ENCODE results near the gene GTF2IRD1.

Gene GTF2IRD1

GRCh38 chr7:74452748-74453321, 871 bp upstream of the GTF2IRD1 start:
- no peak for TF ChIP-seq POLR2AphosphoS5 (IDR thresholded peaks at IDR 0.05; ENCODE audit: low read depth, low read length)
- no peak for TF ChIP-seq REST (IDR thresholded peaks at IDR 0.05; ENCODE audit: insufficient read depth in 1 of 2, low read depth in 2 of 2, low read length in 2 of 2)
- no peak for TF ChIP-seq TAF1 (IDR thresholded peaks at IDR 0.05; ENCODE audit: borderline replicate concordance, insufficient read depth, low read length)
- no peak for TF ChIP-seq FOXP2 (optimal IDR thresholded peaks at IDR 0.05; ENCODE audit: borderline replicate concordance, extremely low read depth, extremely low read length, insufficient read depth)
- TF ChIP-seq SIN3A (IDR thresholded peaks at IDR 0.05; ENCODE audit: borderline replicate concordance, insufficient read depth, low read length), result no peak

- TF ChIP-seq SIN3A (IDR thresholded peaks at IDR 0.05; ENCODE audit: borderline replicate concordance, insufficient read depth, low read length), result no peak
- TF ChIP-seq TAF1 (IDR thresholded peaks at IDR 0.05; ENCODE audit: borderline replicate concordance, insufficient read depth, low read length), result no peak
- no peak for TF ChIP-seq POLR2AphosphoS5 (IDR thresholded peaks at IDR 0.05; ENCODE audit: low read depth, low read length)
- no peak for TF ChIP-seq FOXP2 (optimal IDR thresholded peaks at IDR 0.05; ENCODE audit: borderline replicate concordance, extremely low read depth, extremely low read length, insufficient read depth)
Observed at GRCh38 chr7:74454021-74454924, 567 bp downstream of the GTF2IRD1 start.

- no peak for TF ChIP-seq SIN3A (IDR thresholded peaks at IDR 0.05; ENCODE audit: borderline replicate concordance, insufficient read depth, low read length)
- no peak for TF ChIP-seq FOXP2 (optimal IDR thresholded peaks at IDR 0.05; ENCODE audit: borderline replicate concordance, extremely low read depth, extremely low read length, insufficient read depth)
- TF ChIP-seq REST (IDR thresholded peaks at IDR 0.05; ENCODE audit: insufficient read depth in 1 of 2, low read depth in 2 of 2, low read length in 2 of 2), result no peak
- no peak for TF ChIP-seq TAF1 (IDR thresholded peaks at IDR 0.05; ENCODE audit: borderline replicate concordance, insufficient read depth, low read length)
- no peak for TF ChIP-seq POLR2AphosphoS5 (IDR thresholded peaks at IDR 0.05; ENCODE audit: low read depth, low read length)
Observed at GRCh38 chr7:74454925-74455288, 1.2 kb downstream of the GTF2IRD1 start.

GRCh38 chr7:74455291-74455804, 1.6 kb downstream of the GTF2IRD1 start:
- no peak for TF ChIP-seq TAF1 (IDR thresholded peaks at IDR 0.05; ENCODE audit: borderline replicate concordance, insufficient read depth, low read length)

- no peak for TF ChIP-seq POLR2AphosphoS5 (IDR thresholded peaks at IDR 0.05; ENCODE audit: low read depth, low read length)
- TF ChIP-seq FOXP2 (optimal IDR thresholded peaks at IDR 0.05; ENCODE audit: borderline replicate concordance, extremely low read depth, extremely low read length, insufficient read depth), result no peak
- no peak for TF ChIP-seq SIN3A (IDR thresholded peaks at IDR 0.05; ENCODE audit: borderline replicate concordance, insufficient read depth, low read length)
- TF ChIP-seq TAF1 (IDR thresholded peaks at IDR 0.05; ENCODE audit: borderline replicate concordance, insufficient read depth, low read length), result no peak
- no peak for TF ChIP-seq REST (IDR thresholded peaks at IDR 0.05; ENCODE audit: insufficient read depth in 1 of 2, low read depth in 2 of 2, low read length in 2 of 2)
Observed at GRCh38 chr7:74455928-74456327, 2.2 kb downstream of the GTF2IRD1 start.

- TF ChIP-seq REST (IDR thresholded peaks at IDR 0.05; ENCODE audit: insufficient read depth in 1 of 2, low read depth in 2 of 2, low read length in 2 of 2), result no peak
- TF ChIP-seq TAF1 (IDR thresholded peaks at IDR 0.05; ENCODE audit: borderline replicate concordance, insufficient read depth, low read length), result no peak
- TF ChIP-seq SIN3A (IDR thresholded peaks at IDR 0.05; ENCODE audit: borderline replicate concordance, insufficient read depth, low read length), result no peak
- TF ChIP-seq FOXP2 (optimal IDR thresholded peaks at IDR 0.05; ENCODE audit: borderline replicate concordance, extremely low read depth, extremely low read length, insufficient read depth), result no peak
Observed at GRCh38 chr7:74457007-74457406, 3.3 kb downstream of the GTF2IRD1 start.

Data from PFSK-1 (cell line).